SK-N-SH treated with all-trans-retinoic acid at 6 μM for 48 hours (cell line): ENCODE data around the gene TXNDC11.

Source experiments
- ATAC-seq: fragments of 200-7000 bp; cut with Tn5 transposase; 3 replicates; pipeline ENCODE4 v1.9.1; 2020; ENCODE audit warnings: mild to moderate bottlenecking, moderate library complexity
- ARNTL ChIP-seq: fragments of 450-650 bp; formaldehyde crosslinking; IDR thresholded peaks from 2 replicates; pipeline ENCODE4 v1.5.0; 2020; ENCODE audit warnings: low read depth, mild to moderate bottlenecking, moderate library complexity, borderline replicate concordance
- BACH2 ChIP-seq: fragments of 250-450 bp; sonication (Bioruptor Pico); IDR thresholded peaks from 2 replicates; pipeline ENCODE4 v1.9.0; 2021; ENCODE audit warnings: mild to moderate bottlenecking, borderline replicate concordance
- CSDC2 ChIP-seq: fragments of 250-450 bp; sonication (Bioruptor Pico); IDR thresholded peaks from 2 replicates; pipeline ENCODE4 v1.5.0; 2020; ENCODE audit warnings: mild to moderate bottlenecking, moderate library complexity
- CSRNP3 ChIP-seq: fragments of 250-450 bp; sonication (Bioruptor Pico); IDR thresholded peaks from 2 replicates; pipeline ENCODE4 v1.5.1; 2021; ENCODE audit warnings: mild to moderate bottlenecking, moderate library complexity
- GLIS3 ChIP-seq: fragments of 250-450 bp; sonication (Bioruptor Pico); IDR thresholded peaks from 2 replicates; pipeline ENCODE4 v1.5.0; 2020; ENCODE audit warnings: mild to moderate bottlenecking, moderate library complexity
- ISL1 ChIP-seq: fragments of 250-450 bp; sonication (Bioruptor Pico); IDR thresholded peaks from 2 replicates; pipeline ENCODE4 v2.1.2; 2022; ENCODE audit warnings: mild to moderate bottlenecking, moderate library complexity
- PPARA ChIP-seq: fragments of 250-450 bp; sonication (Bioruptor Pico); IDR thresholded peaks from 2 replicates; pipeline ENCODE4 v1.5.0; 2020; ENCODE audit warnings: mild to moderate bottlenecking, borderline replicate concordance
- RARB ChIP-seq: fragments of 250-450 bp; sonication (Bioruptor Pico); IDR thresholded peaks from 2 replicates; pipeline ENCODE4 v1.8.0; 2021; ENCODE audit warnings: mild to moderate bottlenecking, moderate library complexity
- SNAI2 ChIP-seq: fragments of 250-450 bp; sonication (Bioruptor Pico); IDR thresholded peaks from 2 replicates; pipeline ENCODE4 v1.5.0; 2020; ENCODE audit warnings: mild to moderate bottlenecking, moderate library complexity
- TSHZ2 ChIP-seq: fragments of 250-450 bp; sonication (Bioruptor Pico); IDR thresholded peaks from 2 replicates; pipeline ENCODE4 v1.5.0; 2020; ENCODE audit warnings: mild to moderate bottlenecking, moderate library complexity
- ZC3H10 ChIP-seq: fragments of 250-450 bp; sonication (Bioruptor Pico); IDR thresholded peaks from 2 replicates; pipeline ENCODE4 v1.5.1; 2021; ENCODE audit warnings: mild to moderate bottlenecking, moderate library complexity
- ZFP3 ChIP-seq: fragments of 250-450 bp; sonication (Bioruptor Pico); IDR thresholded peaks from 2 replicates; pipeline ENCODE4 v1.5.0; 2020; ENCODE audit warnings: mild to moderate bottlenecking, moderate library complexity
- ZFP30 ChIP-seq: fragments of 450-650 bp; formaldehyde crosslinking; IDR thresholded peaks from 2 replicates; pipeline ENCODE4 v1.5.0; 2022; ENCODE audit warnings: mild to moderate bottlenecking, moderate library complexity
- ZNF565 ChIP-seq: fragments of 450-650 bp; formaldehyde crosslinking; conservative IDR thresholded peaks from 2 replicates; pipeline ENCODE4 v1.5.0; 2020; ENCODE audit warnings: low read depth, mild to moderate bottlenecking, moderate library complexity
- ZNF70 ChIP-seq: fragments of 450-650 bp; formaldehyde crosslinking; IDR thresholded peaks from 2 replicates; pipeline ENCODE4 v1.5.0; 2020; ENCODE audit warnings: mild to moderate bottlenecking, moderate library complexity
- ZNF8 ChIP-seq: fragments of 450-650 bp; formaldehyde crosslinking; IDR thresholded peaks from 2 replicates; pipeline ENCODE4 v1.5.0; 2020; ENCODE audit warnings: mild to moderate bottlenecking, moderate library complexity
- TF ChIP-seq, protein P1 (sequence below): fragments of 250-450 bp; sonication (Bioruptor Pico); IDR thresholded peaks from 2 replicates; pipeline ENCODE4 v1.5.1; 2020; ENCODE audit warnings: low read depth, mild to moderate bottlenecking, moderate library complexity
- TF ChIP-seq, protein P2 (sequence below): fragments of 250-450 bp; sonication (Bioruptor Pico); IDR thresholded peaks from 2 replicates; pipeline ENCODE4 v1.8.0; 2020; ENCODE audit warnings: mild to moderate bottlenecking, moderate library complexity, borderline replicate concordance
- TF ChIP-seq, protein P3 (sequence below): fragments of 250-450 bp; sonication (Bioruptor Pico); IDR thresholded peaks from 2 replicates; pipeline ENCODE4 v1.8.0; 2021; ENCODE audit warnings: low read depth, mild to moderate bottlenecking, moderate library complexity, borderline replicate concordance

Gene TXNDC11

GRCh38 chr16:11632455-11632939 is 110.2 kb downstream of the TXNDC11 start:
- no peak for TF ChIP-seq GLIS3 (CRISPR knock-in tag)
- TF ChIP-seq TSHZ2 = no peak
- TF ChIP-seq BACH2 (CRISPR knock-in tag) = no peak
- TF ChIP-seq SNAI2 (CRISPR knock-in tag) = no peak
- TF ChIP-seq ZFP30 (CRISPR knock-in tag) = no peak
- peak; percentile 70 for ATAC-seq

DNA sequence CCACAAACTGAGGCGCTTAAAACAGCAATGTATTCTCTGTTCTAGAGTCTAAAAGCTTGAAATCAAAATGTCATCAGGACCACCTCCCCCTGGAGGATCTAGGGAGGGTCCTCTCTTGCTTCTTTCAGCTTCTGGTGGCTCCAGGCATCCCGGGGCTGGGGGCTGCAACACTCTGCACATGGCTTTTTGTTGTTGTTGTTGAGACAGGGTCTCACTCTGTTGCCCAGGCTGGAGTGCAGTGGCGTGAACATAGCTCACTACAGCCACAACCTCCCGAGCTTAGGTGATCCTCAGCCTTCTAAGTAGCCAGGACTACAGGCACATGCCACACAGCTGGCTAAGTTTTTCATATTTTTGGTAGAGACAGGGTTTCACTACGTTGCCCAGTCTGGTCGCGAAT is 111.4 kb downstream of the TXNDC11 start:
- TF ChIP-seq ARNTL (CRISPR knock-in tag) = no peak
- no peak for TF ChIP-seq CSRNP3 (CRISPR knock-in tag)
- TF ChIP-seq, protein P1, sequence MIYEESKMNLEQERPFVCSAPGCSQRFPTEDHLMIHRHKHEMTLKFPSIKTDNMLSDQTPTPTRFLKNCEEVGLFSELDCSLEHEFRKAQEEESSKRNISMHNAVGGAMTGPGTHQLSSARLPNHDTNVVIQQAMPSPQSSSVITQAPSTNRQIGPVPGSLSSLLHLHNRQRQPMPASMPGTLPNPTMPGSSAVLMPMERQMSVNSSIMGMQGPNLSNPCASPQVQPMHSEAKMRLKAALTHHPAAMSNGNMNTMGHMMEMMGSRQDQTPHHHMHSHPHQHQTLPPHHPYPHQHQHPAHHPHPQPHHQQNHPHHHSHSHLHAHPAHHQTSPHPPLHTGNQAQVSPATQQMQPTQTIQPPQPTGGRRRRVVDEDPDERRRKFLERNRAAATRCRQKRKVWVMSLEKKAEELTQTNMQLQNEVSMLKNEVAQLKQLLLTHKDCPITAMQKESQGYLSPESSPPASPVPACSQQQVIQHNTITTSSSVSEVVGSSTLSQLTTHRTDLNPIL = no peak
- no peak for TF ChIP-seq TSHZ2
- no peak for TF ChIP-seq ISL1
- TF ChIP-seq BACH2 (CRISPR knock-in tag) = no peak
- no peak for TF ChIP-seq ZNF70 (CRISPR knock-in tag)
- TF ChIP-seq RARB = no peak
- TF ChIP-seq, protein P2, sequence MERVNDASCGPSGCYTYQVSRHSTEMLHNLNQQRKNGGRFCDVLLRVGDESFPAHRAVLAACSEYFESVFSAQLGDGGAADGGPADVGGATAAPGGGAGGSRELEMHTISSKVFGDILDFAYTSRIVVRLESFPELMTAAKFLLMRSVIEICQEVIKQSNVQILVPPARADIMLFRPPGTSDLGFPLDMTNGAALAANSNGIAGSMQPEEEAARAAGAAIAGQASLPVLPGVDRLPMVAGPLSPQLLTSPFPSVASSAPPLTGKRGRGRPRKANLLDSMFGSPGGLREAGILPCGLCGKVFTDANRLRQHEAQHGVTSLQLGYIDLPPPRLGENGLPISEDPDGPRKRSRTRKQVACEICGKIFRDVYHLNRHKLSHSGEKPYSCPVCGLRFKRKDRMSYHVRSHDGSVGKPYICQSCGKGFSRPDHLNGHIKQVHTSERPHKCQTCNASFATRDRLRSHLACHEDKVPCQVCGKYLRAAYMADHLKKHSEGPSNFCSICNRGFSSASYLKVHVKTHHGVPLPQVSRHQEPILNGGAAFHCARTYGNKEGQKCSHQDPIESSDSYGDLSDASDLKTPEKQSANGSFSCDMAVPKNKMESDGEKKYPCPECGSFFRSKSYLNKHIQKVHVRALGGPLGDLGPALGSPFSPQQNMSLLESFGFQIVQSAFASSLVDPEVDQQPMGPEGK = no peak
- TF ChIP-seq, protein P3, sequence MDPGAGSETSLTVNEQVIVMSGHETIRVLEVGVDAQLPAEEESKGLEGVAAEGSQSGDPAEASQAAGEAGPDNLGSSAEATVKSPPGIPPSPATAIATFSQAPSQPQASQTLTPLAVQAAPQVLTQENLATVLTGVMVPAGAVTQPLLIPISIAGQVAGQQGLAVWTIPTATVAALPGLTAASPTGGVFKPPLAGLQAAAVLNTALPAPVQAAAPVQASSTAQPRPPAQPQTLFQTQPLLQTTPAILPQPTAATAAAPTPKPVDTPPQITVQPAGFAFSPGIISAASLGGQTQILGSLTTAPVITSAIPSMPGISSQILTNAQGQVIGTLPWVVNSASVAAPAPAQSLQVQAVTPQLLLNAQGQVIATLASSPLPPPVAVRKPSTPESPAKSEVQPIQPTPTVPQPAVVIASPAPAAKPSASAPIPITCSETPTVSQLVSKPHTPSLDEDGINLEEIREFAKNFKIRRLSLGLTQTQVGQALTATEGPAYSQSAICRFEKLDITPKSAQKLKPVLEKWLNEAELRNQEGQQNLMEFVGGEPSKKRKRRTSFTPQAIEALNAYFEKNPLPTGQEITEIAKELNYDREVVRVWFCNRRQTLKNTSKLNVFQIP (CRISPR knock-in tag) = no peak
- no peak for ATAC-seq

DNA sequence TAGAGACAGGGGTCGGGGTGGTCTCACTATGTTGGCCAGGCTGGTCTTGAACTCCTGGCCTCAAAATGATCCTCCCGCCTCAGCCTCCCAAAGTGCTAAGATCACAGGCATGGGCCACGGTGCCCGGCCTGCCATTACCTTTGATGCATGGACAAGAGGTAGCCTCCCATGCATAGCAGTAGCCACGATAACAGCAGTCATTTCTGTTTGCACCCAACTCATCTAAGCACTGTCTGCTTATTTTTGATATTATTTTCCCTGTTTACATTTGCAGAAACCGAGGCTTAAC is 111.9 kb downstream of the TXNDC11 start:
- no peak for ATAC-seq
- no peak for TF ChIP-seq ZNF8
- no peak for TF ChIP-seq ZC3H10 (CRISPR knock-in tag)
- TF ChIP-seq RARB = no peak
- no peak for TF ChIP-seq TSHZ2
- no peak for TF ChIP-seq ISL1
- TF ChIP-seq CSRNP3 (CRISPR knock-in tag) = no peak
- TF ChIP-seq, protein P3 (CRISPR knock-in tag) = no peak
- no peak for TF ChIP-seq BACH2 (CRISPR knock-in tag)
- TF ChIP-seq ZFP3 = no peak
- TF ChIP-seq ARNTL (CRISPR knock-in tag) = no peak
- no peak for TF ChIP-seq CSDC2
- TF ChIP-seq ZNF565 (CRISPR knock-in tag) = no peak
- no peak for TF ChIP-seq PPARA (CRISPR knock-in tag)
